Naive B cell (primary cell): ENCODE measurements around the gene SLC9A6. TPM values are rescaled to one million over a fixed set of nuclear protein-coding genes. Genes with fewer than 3 reads are reported as not detected.

Experiments
- ATAC-seq, 2 donors: fragments of 150-1000 bp; cut with Tn5 transposase; 2 replicates each; pipeline ENCODE4 v1.10.0; 2021; ENCODE audit warnings: low read depth in 2 of 2, mild to moderate bottlenecking in 2 of 2, moderate library complexity in 2 of 2
- DNase-seq: peaks from one replicate; pipeline ENCODE4 v3.0.0; 2022
- H3K27ac Mint-ChIP-seq, 6 donors: one replicate each; pipeline ENCODE4 v1.8.0; 2020 to 2022; ENCODE audit warnings: mild to moderate bottlenecking in 6 of 6, mixed read lengths in 6 of 6, moderate library complexity in 5 of 6, inconsistent platforms in 2 of 6
- H3K27me3 Mint-ChIP-seq, 3 donors: one replicate each; pipeline ENCODE4 v1.8.0; 2021 to 2022; ENCODE audit warnings: mixed read lengths in 3 of 3, mild to moderate bottlenecking in 1 of 3
- H3K36me3 Mint-ChIP-seq, 2 donors: one replicate each; pipeline ENCODE4 v1.8.0; 2020 to 2022; ENCODE audit warnings: mixed read lengths in 2 of 2, inconsistent platforms in 1 of 2, mild to moderate bottlenecking in 1 of 2
- H3K4me1 Mint-ChIP-seq, 3 donors: one replicate each; pipeline ENCODE4 v1.8.0; 2020 to 2022; ENCODE audit warnings: mixed read lengths in 3 of 3, inconsistent platforms in 1 of 3, mild to moderate bottlenecking in 1 of 3, moderate library complexity in 1 of 3
- H3K4me3 Mint-ChIP-seq, 8 donors: one replicate each; pipeline ENCODE4 v1.8.0; 2020 to 2022; ENCODE audit warnings: mild to moderate bottlenecking in 8 of 8, mixed read lengths in 8 of 8, moderate library complexity in 8 of 8, inconsistent platforms in 2 of 8
- H3K9me3 Mint-ChIP-seq, 7 donors: one replicate each; pipeline ENCODE4 v1.8.0; 2020 to 2022; ENCODE audit warnings: mixed read lengths in 7 of 7, mild to moderate bottlenecking in 5 of 7, inconsistent platforms in 2 of 7, moderate library complexity in 1 of 7
- polyA plus RNA-seq, 6 donors: library from polyadenylated mRNA; unstranded; fragments of 300-500 nt; fragmentation: Illumina TruSeq; gene quantifications; one replicate each; pipeline ENCODE4 v1.2.3, GENCODE V29; 2021; ENCODE audit warnings: low read depth in 6 of 6

Gene SLC9A6
- polyA plus RNA-seq, 6 donors from 2014 or later, result 9.2 to 18.8 (median 10.7) TPM

DNA sequence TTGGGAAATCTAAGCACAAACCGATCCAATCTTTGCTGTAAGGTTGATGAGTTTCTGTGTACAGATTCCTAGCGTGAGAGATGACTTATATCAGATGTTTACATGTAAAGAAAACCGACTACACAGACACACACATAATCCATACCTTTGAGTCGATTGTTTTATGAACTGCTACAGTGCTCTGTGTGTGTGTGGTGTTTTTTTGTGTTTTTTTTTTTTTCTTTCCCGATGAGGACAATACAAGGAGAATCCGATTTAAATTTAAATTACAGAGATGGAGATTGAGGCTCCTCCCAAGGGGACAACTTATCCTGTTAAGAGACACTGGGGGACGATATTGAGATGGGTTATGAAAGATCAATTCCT, 461 bp upstream of the SLC9A6 start:
- no peak for DNase-seq
- Mint-ChIP-seq H3K27ac (peak overlapping the region; percentile 30 to 89 (median 81)), H3K27me3 (peaks cover 0 to 7% (median 0%) of the 10 kb centered on the region in 3 donors), H3K36me3 (no peaks in the 10 kb centered on the region), H3K4me3 (peak overlapping the region; percentile 71 to 98 (median 92)), H3K9me3 (peaks cover 0 to 4% (median 0%) of the 10 kb centered on the region in 7 donors), H3K4me1 (peaks cover 31 to 37% (median 34%) of the 10 kb centered on the region in 3 donors)
- ATAC-seq, result no peak

DNA sequence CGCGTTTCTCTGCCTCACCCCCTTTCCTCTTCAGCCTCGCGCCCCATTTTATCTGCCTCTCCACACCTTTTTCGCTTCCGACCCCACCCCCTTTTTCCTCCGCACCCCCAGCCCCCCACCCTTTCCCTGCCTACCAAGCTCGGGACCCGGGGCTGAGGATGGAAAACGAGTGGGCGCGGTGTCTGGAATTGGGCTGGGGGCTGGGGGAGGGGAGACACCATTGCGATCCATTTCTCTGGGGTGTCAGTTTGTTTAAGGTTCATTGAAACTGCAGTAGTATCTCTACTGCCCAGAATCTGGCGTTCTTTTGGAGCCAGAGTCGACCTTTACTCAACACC, 707 bp downstream of the SLC9A6 start:
- no peak for ATAC-seq
- H3K27me3 Mint-ChIP-seq, result peaks cover 0 to 4% (median 0%) of the 10 kb centered on the region in 3 donors
- H3K4me1 Mint-ChIP-seq, result peaks cover 29 to 37% (median 34%) of the 10 kb centered on the region in 3 donors
- H3K4me3 Mint-ChIP-seq, result peak overlapping the region; percentile 71 to 98 (median 94)
- peak overlapping the region; percentile 61 to 98 (median 90) for H3K27ac Mint-ChIP-seq
- H3K9me3 Mint-ChIP-seq, result peaks cover 0 to 4% (median 0%) of the 10 kb centered on the region in 7 donors
- no peak for DNase-seq
- H3K36me3 Mint-ChIP-seq, result no peaks in the 10 kb centered on the region

DNA sequence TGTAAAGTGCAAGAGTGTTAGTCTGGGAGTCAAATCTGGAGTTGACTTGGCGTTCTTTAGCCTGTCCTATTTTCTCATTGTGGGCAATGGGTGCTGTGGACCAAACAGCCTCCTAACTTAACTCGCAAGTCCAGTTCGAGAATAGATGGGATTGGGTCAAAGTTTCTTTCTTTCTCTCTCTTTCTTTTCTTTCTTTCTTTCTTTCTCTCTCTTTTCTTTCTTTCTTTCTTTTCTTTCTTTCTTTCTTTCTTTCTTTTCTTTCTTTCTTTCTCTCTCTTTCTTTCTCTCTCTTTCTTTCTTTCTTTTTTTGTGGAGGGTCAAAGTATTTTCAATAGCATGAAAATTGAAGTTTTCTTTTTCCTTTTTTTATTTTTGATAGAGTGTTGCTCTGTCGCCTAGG, 3.0 kb downstream of the SLC9A6 start:
- H3K27me3 Mint-ChIP-seq, result no peaks in the 10 kb centered on the region
- H3K4me3 Mint-ChIP-seq, result peak overlapping the region in 1 of 8 donors; percentile 43
- peaks cover 20 to 42% (median 31%) of the 10 kb centered on the region in 3 donors for H3K4me1 Mint-ChIP-seq
- ATAC-seq, result no peak
- DNase-seq, result no peak
- no peak overlapping the region for H3K27ac Mint-ChIP-seq
- no peaks in the 10 kb centered on the region for H3K36me3 Mint-ChIP-seq
- peaks cover 0 to 2% (median 0%) of the 10 kb centered on the region in 7 donors for H3K9me3 Mint-ChIP-seq

DNA sequence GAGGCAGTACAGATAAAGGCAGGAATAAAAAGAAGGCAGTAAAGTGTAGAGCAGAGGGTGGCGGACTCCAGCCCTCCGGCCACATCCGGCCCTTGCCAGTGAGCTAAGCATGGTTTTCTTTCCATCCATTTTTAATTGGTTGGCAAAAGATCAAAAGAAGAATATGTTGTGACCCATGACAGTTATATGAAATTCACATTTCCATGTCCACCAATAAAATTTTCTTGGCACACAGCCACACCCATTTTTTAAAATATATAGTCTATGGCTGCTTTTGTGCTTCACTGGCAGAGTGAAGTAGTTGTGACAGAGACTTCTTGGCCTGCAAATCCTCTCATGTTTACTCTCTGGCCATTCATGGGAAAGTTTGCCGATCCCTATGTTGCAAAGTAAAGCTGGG, 29.8 kb downstream of the SLC9A6 start:
- Mint-ChIP-seq H3K4me3 (no peak overlapping the region), H3K9me3 (peaks cover 0 to 2% (median 0%) of the 10 kb centered on the region in 7 donors)

DNA sequence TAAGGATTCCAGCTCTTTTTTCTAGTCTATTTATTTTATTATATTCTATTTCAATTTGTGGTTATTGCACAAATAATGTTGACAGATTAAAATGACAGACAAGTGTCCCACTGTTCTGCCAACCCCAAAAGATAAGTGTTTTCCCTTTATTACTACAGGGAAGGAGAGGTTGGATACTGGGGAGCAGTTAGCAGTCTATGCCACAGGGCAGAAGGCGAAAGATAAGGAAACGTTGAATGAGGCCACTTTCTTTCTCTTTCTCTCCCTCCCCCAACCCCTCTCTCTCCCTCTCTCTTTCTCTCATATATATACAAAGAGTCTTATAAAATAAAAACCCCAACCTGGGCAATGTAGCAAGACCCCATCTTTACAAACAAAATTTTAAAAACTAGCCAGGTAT, 31.6 kb downstream of the SLC9A6 start:
- Mint-ChIP-seq H3K27ac (no peak overlapping the region), H3K4me3 (no peak overlapping the region), H3K27me3 (no peaks in the 10 kb centered on the region), H3K4me1 (no peaks in the 10 kb centered on the region), H3K36me3 (no peaks in the 10 kb centered on the region), H3K9me3 (peaks cover 0 to 2% (median 0%) of the 10 kb centered on the region in 7 donors)
- DNase-seq (no peak), ATAC-seq (no peak)

More for the DNA sequence above, 29.8 kb downstream of the SLC9A6 start:
- Mint-ChIP-seq H3K4me1 (no peaks in the 10 kb centered on the region), H3K27ac (no peak overlapping the region), H3K36me3 (no peaks in the 10 kb centered on the region), H3K27me3 (no peaks in the 10 kb centered on the region)
- ATAC-seq (no peak), DNase-seq (no peak)

DNA sequence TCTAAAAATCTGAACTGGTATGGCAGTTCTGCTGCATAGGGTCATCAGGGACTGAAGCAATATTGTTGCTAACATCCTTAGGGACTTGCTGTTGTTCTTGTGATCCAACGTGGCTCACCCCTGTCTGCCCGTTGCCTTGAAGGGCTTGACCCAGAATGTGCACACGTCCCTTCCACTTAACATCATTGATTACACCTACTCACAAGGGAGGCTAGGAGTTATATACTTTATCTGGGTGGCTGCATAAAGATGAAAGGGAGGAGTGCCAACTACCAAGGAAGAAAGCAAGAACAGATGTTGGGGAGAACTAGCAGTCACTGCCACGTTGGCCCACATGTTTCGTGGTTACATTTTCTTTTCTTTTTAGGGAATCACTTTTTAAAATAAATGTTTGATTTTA, 34.0 kb downstream of the SLC9A6 start:
- no peak overlapping the region for H3K4me3 Mint-ChIP-seq
- no peak overlapping the region for H3K27ac Mint-ChIP-seq

DNA sequence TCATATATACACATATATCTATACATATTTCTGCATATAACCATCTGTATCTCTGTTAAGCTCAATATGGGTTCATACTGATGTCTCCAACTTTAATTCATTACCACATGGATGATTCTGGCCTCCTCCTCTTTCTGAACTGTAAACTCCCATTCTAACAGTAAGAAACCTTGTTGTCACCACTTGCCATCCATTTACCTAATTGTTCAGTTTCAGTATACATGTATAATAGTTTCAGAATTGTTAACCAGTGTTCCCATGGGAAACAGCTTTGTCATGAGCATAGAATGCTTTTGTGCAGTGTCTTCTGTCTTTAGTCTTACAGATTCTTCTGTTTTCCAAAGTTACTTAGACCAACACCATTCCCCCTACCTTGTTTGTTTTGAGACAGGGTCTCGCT, 35.9 kb downstream of the SLC9A6 start:
- Mint-ChIP-seq H3K4me3 (no peak overlapping the region), H3K27ac (peak overlapping the region in 1 of 6 donors; percentile 83), H3K36me3 (no peaks in the 10 kb centered on the region), H3K4me1 (no peaks in the 10 kb centered on the region), H3K9me3 (peaks cover 0 to 2% (median 0%) of the 10 kb centered on the region in 7 donors), H3K27me3 (no peaks in the 10 kb centered on the region)
- DNase-seq (no peak), ATAC-seq (no peak)

More for the DNA sequence above, 34.0 kb downstream of the SLC9A6 start:
- no peaks in the 10 kb centered on the region for H3K27me3 Mint-ChIP-seq
- DNase-seq, result no peak
- no peaks in the 10 kb centered on the region for H3K4me1 Mint-ChIP-seq
- H3K36me3 Mint-ChIP-seq, result no peaks in the 10 kb centered on the region
- peaks cover 0 to 2% (median 0%) of the 10 kb centered on the region in 7 donors for H3K9me3 Mint-ChIP-seq
- no peak for ATAC-seq

DNA sequence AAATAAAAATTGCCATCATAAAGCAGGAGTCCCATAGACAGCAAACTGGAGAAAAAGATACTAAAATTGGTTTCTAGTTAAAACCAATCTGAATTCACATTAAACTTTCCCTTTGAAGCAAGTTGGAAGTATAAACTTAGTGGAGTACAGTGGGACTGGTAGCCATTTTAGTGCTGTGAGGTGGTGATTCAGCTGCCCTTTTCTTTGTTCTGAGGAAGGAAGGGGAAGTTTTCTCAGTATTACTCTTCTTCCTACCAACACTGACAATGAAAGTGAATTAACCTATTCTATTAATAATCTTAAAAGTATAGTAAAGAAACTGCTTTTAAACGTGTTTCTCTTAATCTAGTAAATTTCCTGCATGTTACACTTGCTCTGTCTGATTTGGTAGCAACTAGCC, 36.7 kb downstream of the SLC9A6 start:
- Mint-ChIP-seq H3K4me3 (no peak overlapping the region), H3K4me1 (no peaks in the 10 kb centered on the region), H3K9me3 (peaks cover 0 to 2% (median 0%) of the 10 kb centered on the region in 7 donors), H3K27me3 (no peaks in the 10 kb centered on the region), H3K27ac (no peak overlapping the region), H3K36me3 (no peaks in the 10 kb centered on the region)
- DNase-seq, result no peak
- ATAC-seq, result no peak

DNA sequence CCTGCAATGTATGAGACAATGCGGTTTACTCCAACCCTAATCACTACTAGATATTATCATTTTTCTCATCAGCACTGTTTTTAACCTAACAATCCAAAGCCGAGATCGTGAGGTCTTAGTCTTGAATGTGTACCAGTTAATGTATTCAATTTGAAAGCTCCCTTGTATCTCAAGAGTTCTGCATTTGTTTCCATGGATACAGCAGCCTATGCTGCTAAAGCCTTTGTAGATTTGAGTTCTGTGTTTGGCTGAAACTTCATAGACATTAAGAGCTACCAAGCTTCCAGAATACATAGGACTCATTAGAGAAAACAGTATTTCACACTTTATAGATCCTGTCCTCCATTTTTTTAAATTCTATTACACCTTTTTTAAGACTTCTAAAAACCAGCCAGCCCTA, 39.9 kb downstream of the SLC9A6 start:
- DNase-seq (no peak), ATAC-seq (no peak)
- Mint-ChIP-seq H3K4me3 (no peak overlapping the region), H3K4me1 (no peaks in the 10 kb centered on the region), H3K27me3 (no peaks in the 10 kb centered on the region), H3K9me3 (no peaks in the 10 kb centered on the region), H3K27ac (no peak overlapping the region), H3K36me3 (no peaks in the 10 kb centered on the region)

DNA sequence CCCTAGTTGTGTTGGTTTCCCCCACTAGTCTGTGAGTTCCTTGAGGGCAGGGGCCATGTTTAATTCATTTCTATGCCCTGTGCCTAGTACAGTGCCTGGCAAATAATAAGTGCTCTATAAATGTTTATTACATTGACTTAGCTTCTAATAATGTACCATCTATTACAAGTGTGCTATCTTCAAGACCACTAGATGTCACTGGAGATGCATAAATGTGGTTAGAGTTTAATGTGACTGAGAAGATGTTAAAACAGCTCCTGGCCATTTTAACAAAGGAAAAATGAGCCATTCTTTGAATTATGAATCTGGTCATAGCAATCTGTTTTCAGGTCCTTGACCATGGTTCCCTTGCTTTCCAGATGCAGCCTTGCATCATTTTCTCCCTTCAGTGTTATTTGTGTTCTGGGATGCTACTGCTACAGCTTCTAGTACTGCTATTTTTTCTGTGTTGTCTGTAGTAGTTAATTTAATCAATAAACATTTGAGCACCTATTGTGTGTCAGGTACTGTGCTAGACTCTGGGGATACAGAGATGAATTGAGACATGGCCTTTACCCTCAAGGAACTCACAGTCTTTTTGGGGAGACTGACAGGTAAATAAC, 43.2 kb downstream of the SLC9A6 start:
- peak; percentile 27 to 57 for ATAC-seq
- H3K4me1 Mint-ChIP-seq, result no peaks in the 10 kb centered on the region

DNA sequence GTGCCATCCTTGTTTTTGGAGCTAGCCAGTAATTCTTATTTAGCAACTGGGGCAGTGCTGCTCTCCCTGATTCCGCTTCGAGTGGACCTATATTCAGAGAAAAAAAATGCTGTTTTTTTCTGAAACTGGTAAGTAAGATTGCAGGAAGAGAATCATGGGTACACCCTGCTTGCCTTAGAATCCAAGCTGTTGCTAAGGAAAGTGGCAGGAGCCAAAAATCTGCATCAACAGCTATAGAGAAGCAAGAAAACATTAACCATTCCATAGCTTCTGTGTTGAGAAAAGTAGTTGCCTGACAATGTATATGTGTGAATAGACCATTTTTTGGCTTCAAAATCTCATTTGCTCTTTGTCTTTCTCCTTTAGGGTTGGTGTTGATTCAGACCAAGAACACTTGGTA, 44.5 kb downstream of the SLC9A6 start:
- DNase-seq (no peak), ATAC-seq (no peak)
- Mint-ChIP-seq H3K4me1 (no peaks in the 10 kb centered on the region), H3K36me3 (no peaks in the 10 kb centered on the region), H3K27me3 (no peaks in the 10 kb centered on the region), H3K4me3 (no peak overlapping the region), H3K9me3 (peaks cover 0 to 1% (median 0%) of the 10 kb centered on the region in 7 donors), H3K27ac (no peak overlapping the region)

More for the DNA sequence above, 43.2 kb downstream of the SLC9A6 start:
- Mint-ChIP-seq H3K27me3 (no peaks in the 10 kb centered on the region), H3K27ac (no peak overlapping the region), H3K36me3 (no peaks in the 10 kb centered on the region), H3K9me3 (peaks cover 0 to 1% (median 0%) of the 10 kb centered on the region in 7 donors), H3K4me3 (no peak overlapping the region)
- DNase-seq, result peak; percentile 25

DNA sequence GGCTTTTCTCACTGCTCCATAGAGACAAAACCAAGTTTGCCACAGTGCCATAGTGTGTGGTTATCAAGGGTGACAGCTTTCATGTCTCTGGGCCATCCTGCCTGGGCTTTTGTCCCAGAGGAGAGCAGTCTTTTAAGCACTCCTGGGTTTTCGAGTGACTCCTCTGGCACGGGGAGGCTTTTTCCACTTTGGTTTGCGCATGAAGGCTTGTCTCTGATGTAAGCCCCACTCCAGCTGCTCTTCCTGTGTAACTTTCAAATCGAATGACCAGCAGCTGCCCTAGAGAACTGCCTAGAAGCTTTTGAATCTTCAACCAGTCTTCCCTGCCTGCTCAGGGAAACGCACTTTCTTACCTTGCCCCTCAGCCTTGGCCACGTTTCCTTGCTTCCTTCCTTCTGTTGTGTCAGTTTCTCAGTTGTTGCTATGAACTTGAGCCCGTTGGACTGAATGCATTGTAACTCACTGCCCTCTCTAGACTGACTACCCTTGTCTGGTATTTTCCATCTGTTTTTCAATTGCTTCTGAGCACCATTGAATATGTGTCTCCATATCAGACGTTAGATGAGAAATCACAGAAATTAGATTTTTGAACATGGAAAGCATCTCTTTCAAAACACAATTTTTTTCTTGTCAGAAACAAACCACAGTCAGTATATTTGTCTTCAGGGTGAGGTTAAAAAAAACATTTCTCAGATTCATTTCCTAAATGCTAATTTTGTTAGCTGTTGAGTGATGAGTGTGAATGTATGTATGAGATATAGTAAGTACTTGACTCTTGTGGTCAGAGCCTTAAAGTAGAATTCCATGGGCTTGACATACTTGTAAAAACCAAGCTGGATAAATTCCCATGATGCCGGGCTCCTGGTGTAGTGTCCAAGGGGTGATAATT, 45.3 kb downstream of the SLC9A6 start:
- Mint-ChIP-seq H3K36me3 (no peaks in the 10 kb centered on the region), H3K4me1 (no peaks in the 10 kb centered on the region), H3K27me3 (no peaks in the 10 kb centered on the region), H3K9me3 (peaks cover 0 to 1% (median 0%) of the 10 kb centered on the region in 7 donors), H3K4me3 (no peak overlapping the region), H3K27ac (no peak overlapping the region)
- ATAC-seq, result no peak
- no peak for DNase-seq

DNA sequence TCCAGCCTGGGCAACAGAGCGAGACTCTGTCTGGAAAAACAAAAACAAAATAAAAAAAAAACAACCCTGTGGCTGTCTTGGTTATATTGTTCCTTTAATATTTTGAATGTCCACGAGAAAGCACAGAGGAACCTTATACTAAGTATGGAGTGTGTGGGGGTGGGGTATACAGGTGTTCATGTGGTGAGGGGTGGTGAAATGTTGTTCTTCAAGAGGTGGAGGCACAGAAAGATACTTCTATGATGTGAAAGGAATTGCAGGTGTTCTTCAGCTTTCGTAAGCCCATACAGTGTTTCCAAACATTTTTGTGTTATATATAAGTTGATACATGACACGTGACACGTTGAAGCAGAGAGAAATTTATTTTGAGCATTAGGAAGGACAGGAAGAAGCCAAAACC, 46.4 kb downstream of the SLC9A6 start:
- no peak for DNase-seq
- Mint-ChIP-seq H3K9me3 (peaks cover 0 to 1% (median 0%) of the 10 kb centered on the region in 7 donors), H3K36me3 (no peaks in the 10 kb centered on the region), H3K4me3 (peak overlapping the region in 1 of 8 donors; percentile 17), H3K27ac (peak overlapping the region in 1 of 6 donors; percentile 5), H3K4me1 (no peaks in the 10 kb centered on the region), H3K27me3 (no peaks in the 10 kb centered on the region)
- no peak for ATAC-seq

DNA sequence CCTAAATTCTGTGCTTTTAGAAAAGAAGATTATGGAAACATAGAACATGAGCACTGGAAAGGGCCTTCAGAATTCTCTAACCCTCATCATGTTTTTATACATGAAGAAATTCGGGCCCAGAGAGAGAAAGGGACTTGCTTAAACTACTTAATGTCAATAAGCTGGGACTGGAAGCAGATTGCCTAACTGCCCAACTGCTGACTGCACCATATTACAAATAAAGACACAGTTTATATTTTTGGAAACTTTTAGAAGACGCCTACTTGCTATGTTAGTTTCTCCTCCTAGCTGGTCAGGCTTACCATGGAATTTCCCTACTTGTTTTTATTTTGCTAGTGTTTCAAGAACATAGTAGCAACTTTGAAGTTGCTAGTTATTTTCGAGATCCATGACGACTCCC, 47.1 kb downstream of the SLC9A6 start:
- Mint-ChIP-seq H3K27me3 (no peaks in the 10 kb centered on the region), H3K27ac (no peak overlapping the region), H3K9me3 (peaks cover 0 to 1% (median 0%) of the 10 kb centered on the region in 7 donors), H3K4me1 (no peaks in the 10 kb centered on the region), H3K4me3 (no peak overlapping the region), H3K36me3 (no peaks in the 10 kb centered on the region)
- ATAC-seq, result no peak
- DNase-seq, result no peak
